H9 (cell line): ENCODE results near the gene AMER1. TPM values are rescaled to one million over a fixed set of nuclear protein-coding genes. Genes with fewer than 3 reads are reported as not detected.

Experiments
- DNase-seq: peaks from one replicate; pipeline ENCODE4 v3.0.0-alpha.2; 2017
- H2AFZ ChIP-seq: one replicate; pipeline ENCODE4 v1.6.1; 2013; ENCODE audit warnings: mild to moderate bottlenecking, low read length, control low read depth, moderate library complexity
- H2AK5ac ChIP-seq: 2 replicates; pipeline ENCODE4 v1.6.1; 2013; ENCODE audit warnings: low read length, control low read depth, mixed read lengths; ENCODE audit not compliant: insufficient read length
- H2BK120ac ChIP-seq: one replicate; pipeline ENCODE4 v1.6.1; 2013; ENCODE audit warnings: low read depth, mild to moderate bottlenecking, low read length, control low read depth, inconsistent platforms; ENCODE audit not compliant: poor library complexity, severe bottlenecking
- H2BK12ac ChIP-seq: 2 replicates; pipeline ENCODE4 v1.6.1; 2013; ENCODE audit warnings: low read length, control low read depth, mixed read lengths, low read depth; ENCODE audit not compliant: insufficient read length
- H2BK15ac ChIP-seq: 2 replicates; pipeline ENCODE4 v1.6.1; 2013; ENCODE audit warnings: low read depth, low read length, control low read depth
- H2BK20ac ChIP-seq: one replicate; pipeline ENCODE4 v1.6.1; 2013; ENCODE audit warnings: low read depth, mild to moderate bottlenecking, low read length, control low read depth, inconsistent platforms; ENCODE audit not compliant: poor library complexity, severe bottlenecking
- H2BK5ac ChIP-seq: 2 replicates; pipeline ENCODE4 v1.6.1; 2013; ENCODE audit warnings: low read length, control low read depth, mixed read lengths; ENCODE audit not compliant: insufficient read length
- H3K14ac ChIP-seq: 2 replicates; pipeline ENCODE4 v1.6.1; 2013; ENCODE audit warnings: low read length, control low read depth; ENCODE audit not compliant: insufficient read depth
- H3K18ac ChIP-seq: 2 replicates; pipeline ENCODE4 v1.6.1; 2013; ENCODE audit warnings: low read depth, mild to moderate bottlenecking, mixed read lengths, low read length, control low read depth; ENCODE audit not compliant: insufficient read length
- H3K23ac ChIP-seq: 2 replicates; pipeline ENCODE4 v1.6.1; 2013; ENCODE audit warnings: low read length, control low read depth, mixed read lengths, low read depth; ENCODE audit not compliant: insufficient read length
- H3K23me2 ChIP-seq: 2 replicates; pipeline ENCODE4 v1.6.1; 2013; ENCODE audit warnings: low read depth, mild to moderate bottlenecking, mixed read lengths, low read length, control low read depth; ENCODE audit not compliant: insufficient read length, poor library complexity, severe bottlenecking
- H3K27ac ChIP-seq: 2 replicates; pipeline ENCODE4 v1.5.1; 2013; ENCODE audit warnings: low read length, control low read depth, mixed read lengths, low read depth; ENCODE audit not compliant: insufficient read length
- H3K27me3 ChIP-seq: 2 replicates; pipeline ENCODE4 v1.6.1; 2013; ENCODE audit warnings: low read length, control low read depth, inconsistent platforms; ENCODE audit not compliant: insufficient read depth
- H3K4ac ChIP-seq: 2 replicates; pipeline ENCODE4 v1.6.1; 2013; ENCODE audit warnings: low read depth, mild to moderate bottlenecking, control low read depth, inconsistent platforms, low read length, moderate library complexity
- H3K4me1 ChIP-seq: 2 replicates; pipeline ENCODE4 v1.6.1; 2013; ENCODE audit warnings: low read length, control low read depth, inconsistent platforms; ENCODE audit not compliant: insufficient read depth
- H3K4me2 ChIP-seq: 2 replicates; pipeline ENCODE4 v1.6.1; 2013; ENCODE audit warnings: low read length, control low read depth, mixed read lengths; ENCODE audit not compliant: insufficient read length, insufficient read depth
- H3K56ac ChIP-seq: 2 replicates; pipeline ENCODE4 v1.6.1; 2013; ENCODE audit warnings: low read depth, mild to moderate bottlenecking, mixed read lengths, low read length, control low read depth; ENCODE audit not compliant: insufficient read length
- H3K79me1 ChIP-seq: 2 replicates; pipeline ENCODE4 v1.6.1; 2013; ENCODE audit warnings: low read depth, mild to moderate bottlenecking, moderate library complexity, low read length, control low read depth, inconsistent platforms; ENCODE audit not compliant: insufficient read depth, poor library complexity, severe bottlenecking
- H3K79me2 ChIP-seq: 2 replicates; pipeline ENCODE4 v1.6.1; 2013; ENCODE audit warnings: low read length, control low read depth, inconsistent platforms; ENCODE audit not compliant: insufficient read depth
- H3K9ac ChIP-seq: 2 replicates; pipeline ENCODE4 v1.6.1; 2013; ENCODE audit warnings: low read length, control low read depth, mixed read lengths; ENCODE audit not compliant: insufficient read length; ENCODE audit errors: extremely low read depth
- H3K9me3 ChIP-seq: one replicate; pipeline ENCODE4 v1.6.1; 2013; ENCODE audit warnings: low read depth, low read length, inconsistent platforms; ENCODE audit not compliant: control insufficient read depth
- H3T11ph ChIP-seq: one replicate; pipeline ENCODE4 v1.6.1; 2013; ENCODE audit warnings: mild to moderate bottlenecking, low read length, control low read depth, inconsistent platforms
- H4K20me1 ChIP-seq: one replicate; pipeline ENCODE4 v1.6.1; 2013; ENCODE audit not compliant: control insufficient read depth, insufficient read length, insufficient read depth
- H4K5ac ChIP-seq: 2 replicates; pipeline ENCODE4 v1.6.1; 2013; ENCODE audit warnings: low read depth, mild to moderate bottlenecking, mixed read lengths, low read length, control low read depth; ENCODE audit not compliant: insufficient read length
- H4K8ac ChIP-seq: replicated peaks from 2 replicates; pipeline ENCODE4 v1.6.1; 2013; ENCODE audit warnings: low read length, control low read depth, mixed read lengths, low read depth; ENCODE audit not compliant: insufficient read length
- H4K91ac ChIP-seq: 2 replicates; pipeline ENCODE4 v1.6.1; 2013; ENCODE audit warnings: low read depth, mild to moderate bottlenecking, moderate library complexity, mixed read lengths, low read length, control low read depth; ENCODE audit not compliant: insufficient read length
- H3K27ac Mint-ChIP-seq, 3 experiments: 2 replicates in 2 of 3; 3 replicates in 1 of 3; pipeline ENCODE4 v1.8.0; 2020 to 2021; ENCODE audit warnings: mixed read lengths in 3 of 3, mild to moderate bottlenecking in 1 of 3, moderate library complexity in 1 of 3
- H3K27me3 Mint-ChIP-seq: 2 replicates; pipeline ENCODE4 v1.8.0; 2021; ENCODE audit warnings: low read depth, mild to moderate bottlenecking, moderate library complexity, mixed read lengths
- H3K36me3 Mint-ChIP-seq, 3 experiments: 2 replicates in 2 of 3; 3 replicates in 1 of 3; pipeline ENCODE4 v1.8.0; 2020 to 2021; ENCODE audit warnings: low read depth in 3 of 3, mixed read lengths in 3 of 3; ENCODE audit not compliant: insufficient read depth in 1 of 3
- H3K4me1 Mint-ChIP-seq, 2 experiments: 2 replicates each; pipeline ENCODE4 v1.8.0; 2020; ENCODE audit warnings: mixed read lengths in 2 of 2
- H3K4me3 Mint-ChIP-seq, 2 experiments: 2 replicates in 1 of 2; 3 replicates in 1 of 2; pipeline ENCODE4 v1.8.0; 2020 to 2021; ENCODE audit warnings: mild to moderate bottlenecking in 2 of 2, mixed read lengths in 2 of 2, moderate library complexity in 1 of 2
- H3K9me3 Mint-ChIP-seq, 2 experiments: 2 replicates in 1 of 2; 3 replicates in 1 of 2; pipeline ENCODE4 v1.8.0; 2020; ENCODE audit warnings: mild to moderate bottlenecking in 2 of 2, mixed read lengths in 2 of 2, moderate library complexity in 1 of 2
- CTCF ChIP-seq: fragments of 200-600 bp; sonication (generic); conservative IDR thresholded peaks from 3 replicates; pipeline ENCODE4 v1.8.0; 2021; ENCODE audit warnings: antibody characterized with exemption, mild to moderate bottlenecking
- WGBS: extraction: QIAGEN DNeasy Blood & Tissue Kit; methylation state at CpG from one replicate; pipeline ENCODE4 v1.1.7; 2013; ENCODE audit warnings: missing lambda C conversion rate, low lambda C conversion rate, mixed read lengths; ENCODE audit not compliant: insufficient read length; ENCODE audit errors: extremely low coverage; 5-methylcytosine and 5-hydroxymethylcytosine counted together
- total RNA-seq: library from RNA; stranded (reverse); gene quantifications from 2 replicates; pipeline ENCODE4 v1.2.1, GENCODE V29; 2021

AMER1 gene
- total RNA-seq, 1 experiment from 2014 or later: 6.2 TPM

GRCh38 chrX:64196606-64197005 is 8.9 kb downstream of the AMER1 start:
- Histone ChIP-seq H4K91ac (no peak overlapping the region), H3K4me1 (no peaks in the 10 kb centered on the region), H2AK5ac (no peak overlapping the region), H3K56ac (no peak overlapping the region), H3K27ac (no peak overlapping the region), H2BK5ac (no peak overlapping the region), H3K9ac (no peak overlapping the region), H3K23ac (no peak overlapping the region), H4K5ac (no peak overlapping the region), H2BK15ac (no peak overlapping the region), H3K18ac (no peak overlapping the region), H3K23me2 (no peaks in the 10 kb centered on the region), H3K79me1 (no peaks in the 10 kb centered on the region), H2AFZ (no peak overlapping the region), H2BK120ac (no peak overlapping the region), H4K8ac (no peak overlapping the region), H3K9me3 (peaks cover 46% of the 10 kb centered on the region), H3K4me2 (no peak overlapping the region), H3K4ac (no peak overlapping the region), H4K20me1 (no peaks in the 10 kb centered on the region), H3K14ac (no peak overlapping the region), H2BK12ac (no peak overlapping the region), H2BK20ac (no peak overlapping the region), H3T11ph (no peak overlapping the region), H3K27me3 (no peaks in the 10 kb centered on the region), H3K79me2 (no peaks in the 10 kb centered on the region)
- no CpG with 5 or more reads among the region's 3 CpGs for whole genome bisulfite sequencing
- H3K4me1 Mint-ChIP-seq: peaks cover 20 to 28% of the 10 kb centered on the region in 2 experiments
- H3K36me3 Mint-ChIP-seq: peaks cover 10 to 24% (median 12%) of the 10 kb centered on the region in 3 experiments
- no peak for TF ChIP-seq CTCF
- no peak for DNase-seq
- no peaks in the 10 kb centered on the region; the same call in none of the 2 replicates for H3K27me3 Mint-ChIP-seq
- H3K4me3 Mint-ChIP-seq: no peak overlapping the region
- H3K9me3 Mint-ChIP-seq: peaks cover 77 to 79% of the 10 kb centered on the region in 2 experiments
- no peak overlapping the region; a peak in 1 of 7 replicates for H3K27ac Mint-ChIP-seq
